ENCODE data around the gene CCDC127.

Gene CCDC127

DNA sequence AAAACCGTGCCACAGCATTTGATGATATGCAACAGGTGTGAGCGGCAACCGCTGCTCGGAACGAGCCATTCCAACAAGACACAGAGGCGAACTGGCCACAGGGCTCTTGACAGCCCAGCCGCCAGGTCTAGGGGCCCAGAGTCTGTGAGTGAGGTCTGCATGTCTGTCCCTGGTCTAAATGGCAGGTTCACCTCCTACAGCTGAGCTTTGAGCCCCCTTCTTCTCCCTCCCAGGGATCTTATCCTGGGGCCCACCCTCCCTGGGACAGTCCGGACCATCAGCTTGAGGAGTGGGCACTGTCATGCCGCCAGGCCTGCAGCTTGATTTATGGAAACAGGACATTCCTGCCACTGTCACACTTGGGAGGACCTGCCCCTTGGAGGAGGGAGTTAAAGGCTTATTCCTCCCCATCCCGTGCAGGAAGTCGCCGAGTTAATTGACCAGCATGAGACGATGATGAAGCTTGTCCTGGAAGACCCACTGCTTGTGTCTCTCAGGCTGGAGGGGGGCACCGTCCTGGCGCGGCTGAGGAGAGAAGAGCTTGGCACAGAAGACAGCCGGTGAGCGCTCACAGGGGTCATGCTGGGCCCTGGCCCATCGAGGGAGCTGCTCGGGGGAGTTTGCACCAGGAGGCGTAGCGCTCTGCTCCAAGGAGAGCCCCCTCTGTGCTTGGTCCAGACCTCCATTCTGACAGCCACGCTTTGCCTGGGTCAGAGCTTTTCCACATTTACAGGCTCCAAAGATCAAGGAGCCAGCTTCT is 62.1 kb downstream of the CCDC127 start:
- DNase-seq: no peak

DNA sequence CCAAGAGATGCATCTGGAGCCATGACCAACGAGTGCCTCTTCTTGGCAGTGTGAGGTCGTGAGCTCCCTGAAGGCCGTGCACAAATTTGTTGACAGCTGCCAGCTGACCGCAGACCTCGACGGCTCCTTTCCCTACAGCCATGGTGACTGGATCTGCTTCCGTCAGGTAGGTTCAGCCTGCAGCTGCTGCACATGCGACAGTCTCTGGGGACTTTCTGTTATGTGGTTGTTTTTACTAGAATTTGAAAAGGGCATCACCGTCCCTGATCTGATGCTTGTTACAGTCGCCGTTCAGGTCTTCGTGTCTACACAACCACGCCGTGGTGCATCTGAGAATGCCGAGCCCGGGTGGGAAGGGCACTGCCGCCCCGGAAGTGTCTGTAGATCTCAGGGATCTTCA is 63.1 kb downstream of the CCDC127 start:
- no peak for DNase-seq

DNA sequence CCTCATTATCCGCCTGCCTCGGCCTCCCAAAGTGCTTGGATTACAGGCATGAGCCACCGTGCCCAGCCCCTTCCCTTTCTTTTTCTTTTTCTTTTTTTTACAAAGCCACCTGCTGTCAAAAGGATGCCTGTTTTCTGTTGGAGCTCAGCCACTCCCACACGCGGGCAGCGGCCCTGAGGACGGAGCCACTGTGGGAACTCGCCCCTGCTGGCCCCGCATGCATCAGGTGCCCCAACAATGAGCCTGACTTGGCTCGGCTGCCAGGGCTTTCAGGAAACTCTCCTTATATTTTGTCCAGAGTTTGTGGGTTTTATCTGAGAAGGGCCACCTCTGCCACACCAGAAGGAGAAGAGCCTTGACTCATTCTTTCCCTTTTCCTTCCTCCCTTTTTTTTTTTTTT is 63.7 kb downstream of the CCDC127 start:
- no peak for DNase-seq

DNA sequence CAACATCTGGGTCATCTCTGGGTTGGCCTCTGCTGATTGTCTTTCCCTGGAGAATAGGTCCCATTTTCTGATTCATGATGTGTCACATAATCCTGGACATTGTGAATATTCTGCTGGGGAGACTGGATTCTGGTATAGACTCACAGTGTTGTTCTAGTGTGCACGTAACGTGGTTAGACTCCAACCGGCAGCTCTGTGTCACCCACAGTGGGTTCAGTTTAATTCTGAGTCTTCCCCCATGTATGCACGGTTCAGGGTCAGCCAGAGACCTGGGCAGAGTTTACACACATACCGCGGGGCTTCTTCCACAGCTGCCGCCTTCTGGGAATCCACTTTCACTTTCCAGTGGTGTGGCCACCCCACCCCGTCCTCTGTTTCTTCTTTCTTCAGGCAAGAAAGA is 64.7 kb downstream of the CCDC127 start:
- no peak for DNase-seq

DNA sequence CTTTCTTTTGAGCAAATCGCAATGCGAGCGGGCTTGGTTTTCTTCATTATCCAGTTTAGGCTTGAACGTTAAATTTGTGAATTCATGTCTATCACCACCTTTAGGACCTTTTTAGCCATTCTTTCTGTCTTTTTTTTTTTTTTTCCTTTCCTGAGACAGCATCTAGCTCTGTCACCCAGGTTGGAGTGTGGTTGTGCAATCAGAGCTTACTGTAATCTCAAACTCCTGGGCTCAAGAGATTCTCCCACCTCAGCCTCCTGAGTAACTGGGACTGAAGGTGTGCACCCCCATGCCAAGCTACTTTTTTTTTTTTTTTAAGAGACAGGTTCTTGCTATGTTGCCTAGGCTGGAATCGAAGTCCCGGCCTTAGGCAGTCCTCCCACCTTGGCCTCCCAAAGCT is 65.9 kb downstream of the CCDC127 start:
- DNase-seq: no peak

DNA sequence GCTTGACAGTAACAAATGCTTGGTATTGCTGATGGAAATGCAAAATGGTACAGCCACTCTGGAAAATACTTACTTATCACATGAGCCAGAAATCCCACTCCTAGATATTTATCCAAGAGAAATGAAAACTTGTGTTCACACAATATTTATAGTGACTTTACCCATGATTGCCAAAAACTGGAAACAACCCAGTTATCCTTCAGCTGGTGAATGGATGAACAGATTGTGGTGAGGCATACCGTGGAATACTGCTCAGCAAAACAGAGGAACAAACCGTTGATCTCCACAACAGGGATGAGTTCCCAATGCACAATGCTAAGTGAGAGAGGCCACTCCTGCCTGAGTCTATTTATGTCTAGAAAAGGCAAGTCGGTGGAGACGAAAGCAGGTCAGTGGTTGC is 67.2 kb downstream of the CCDC127 start:
- no peak for DNase-seq

DNA sequence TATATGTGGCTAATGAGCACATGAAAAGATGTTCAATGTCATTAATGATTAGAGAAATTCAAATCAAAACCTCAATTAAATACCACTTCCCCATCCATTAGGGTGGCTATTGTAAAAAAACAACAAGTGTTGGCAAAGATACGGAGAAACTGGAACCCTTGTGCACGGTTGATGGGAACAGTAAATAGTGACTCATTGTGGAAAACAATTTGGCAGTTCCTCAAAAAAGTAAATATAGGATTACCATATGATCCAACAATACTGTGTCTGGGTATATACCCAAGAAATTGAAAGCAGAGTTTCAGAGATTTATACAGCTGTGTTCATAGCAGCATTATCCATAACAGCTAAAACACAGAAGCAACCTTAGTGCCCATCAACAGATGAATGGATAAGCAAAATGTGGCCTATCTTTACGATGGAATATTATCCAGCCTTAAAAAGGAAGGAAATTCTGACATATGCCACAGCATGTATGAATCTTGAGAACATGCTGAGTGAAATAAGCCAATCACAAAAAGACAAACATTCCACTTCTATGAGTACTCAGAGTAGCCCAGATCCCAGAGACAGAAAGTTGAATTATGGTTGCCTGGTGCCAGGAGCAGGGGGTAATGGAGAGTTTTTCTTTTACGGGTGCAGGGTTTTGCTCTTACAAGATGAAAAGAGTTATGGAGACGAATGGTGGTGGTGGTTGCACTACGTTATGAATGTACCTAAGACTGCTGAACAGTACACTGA is 68.0 kb downstream of the CCDC127 start:
- no peak for DNase-seq

DNA sequence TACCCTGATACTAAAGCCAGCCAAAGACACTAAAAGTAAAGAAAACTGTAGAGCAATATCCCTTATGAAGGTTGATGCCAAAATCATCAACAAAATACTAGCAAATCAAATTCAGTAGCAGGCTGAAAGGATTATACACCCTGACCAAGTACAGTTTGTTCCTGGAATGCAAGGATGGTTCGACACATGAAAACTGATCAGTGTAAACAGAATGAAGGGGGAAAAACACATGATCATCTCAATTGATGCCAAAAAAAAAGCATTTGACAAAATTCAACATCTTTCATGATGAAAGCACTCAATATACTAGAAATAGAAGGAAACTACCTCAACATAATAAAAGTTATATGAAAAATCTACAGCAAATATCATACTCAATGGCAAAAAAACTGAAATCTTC is 70.2 kb downstream of the CCDC127 start:
- DNase-seq: no peak
